HPDE6-E6E7 (cell line): ENCODE measurements around the gene TLDC2.

Source experiments
- DNase-seq: peaks from one replicate; pipeline ENCODE4 v3.0.0; 2011; ENCODE audit warnings: missing footprints; ENCODE audit errors: extremely low spot score

TLDC2 gene

DNA sequence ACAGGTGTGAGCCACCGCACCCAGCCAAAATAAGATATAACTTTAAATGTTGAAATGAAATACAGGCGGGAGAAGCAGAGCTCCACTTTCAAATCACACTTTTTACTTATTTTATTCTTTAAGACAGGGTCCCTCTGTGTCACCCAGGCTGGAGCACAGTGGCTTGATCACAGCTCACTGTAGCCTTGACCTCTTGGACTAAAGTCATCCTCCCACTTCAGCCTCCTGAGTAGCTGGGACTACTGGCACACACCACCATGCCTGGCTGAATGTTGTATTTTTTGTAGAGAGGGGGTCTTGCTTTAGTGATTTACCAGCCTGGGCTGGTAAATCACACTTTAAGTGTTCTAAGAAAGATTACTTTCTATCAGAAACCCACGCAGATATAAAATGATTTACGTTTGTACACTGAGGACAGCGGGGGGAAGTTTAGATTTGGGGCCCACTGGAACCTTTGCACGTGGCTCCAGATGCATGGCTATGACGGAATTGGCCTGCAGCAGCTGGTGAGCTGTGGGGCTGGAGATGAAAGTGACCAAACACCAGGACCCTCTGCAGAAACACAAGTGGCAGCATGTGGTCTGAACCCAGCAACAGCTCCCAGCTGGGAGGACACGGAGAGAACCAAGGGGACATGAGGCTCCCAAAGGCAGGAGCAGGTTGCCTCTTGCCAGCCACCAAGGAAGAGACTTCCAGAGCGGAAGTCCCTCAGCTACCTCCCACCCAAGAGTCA, 26.4 kb upstream of the TLDC2 start:
- DNase-seq, result no peak

DNA sequence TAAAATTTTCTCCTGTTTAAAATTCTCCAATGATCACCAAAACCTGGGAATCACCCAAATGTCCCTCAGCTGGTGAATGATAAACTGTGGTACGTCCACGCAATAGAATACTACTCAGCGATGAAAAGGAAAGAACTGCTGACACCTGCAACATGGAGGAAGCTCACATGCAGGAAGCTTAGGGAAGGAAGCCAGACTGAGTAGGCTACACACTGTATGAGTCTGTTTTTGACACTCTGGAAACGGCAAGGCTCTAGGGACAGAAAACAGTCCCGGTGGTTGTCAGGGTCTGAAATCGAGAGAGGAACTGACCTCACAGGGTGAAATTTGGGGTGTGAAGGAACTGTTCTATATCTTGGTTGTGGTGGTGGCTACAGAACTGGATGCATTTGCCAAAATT, 25.2 kb upstream of the TLDC2 start:
- DNase-seq, result no peak

DNA sequence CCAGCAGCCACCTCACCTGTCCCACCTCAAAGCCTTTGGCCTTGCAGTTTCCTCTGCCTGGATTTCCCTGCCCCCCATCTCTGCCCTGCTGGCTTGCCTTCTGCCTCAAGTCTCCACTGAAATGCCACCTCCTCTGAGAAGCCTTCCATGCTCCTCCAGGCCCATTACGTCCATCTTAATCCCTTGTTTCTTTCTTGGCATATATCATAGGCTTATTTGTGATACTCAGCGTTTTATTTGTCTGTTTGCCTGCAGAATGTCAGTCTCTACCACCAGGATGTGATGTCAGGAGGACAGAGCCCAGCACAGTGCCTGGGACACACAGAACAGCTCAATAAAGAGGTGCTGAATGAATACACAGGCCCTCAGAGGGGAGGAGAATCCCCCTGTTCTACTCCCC, 24.4 kb upstream of the TLDC2 start:
- no peak for DNase-seq

DNA sequence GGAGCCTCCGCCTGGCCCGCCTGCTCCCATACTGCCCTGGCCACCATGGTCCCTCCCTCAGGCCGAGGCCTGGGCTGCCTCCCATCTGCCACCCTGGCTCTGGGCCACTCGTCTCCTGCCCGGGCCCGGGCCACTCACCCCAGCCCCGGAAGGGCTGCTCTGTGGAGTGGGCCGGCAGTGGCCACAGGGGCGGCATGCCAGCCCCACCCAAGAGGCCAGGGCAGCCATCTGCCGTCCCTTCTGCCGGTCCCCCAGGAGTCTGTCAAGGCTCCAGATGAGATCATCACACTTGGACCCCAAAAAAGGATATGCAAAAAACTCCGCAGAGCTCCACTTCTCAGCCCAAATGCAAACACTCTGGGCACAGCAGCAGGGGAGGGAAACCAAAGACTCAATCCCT, 23.8 kb upstream of the TLDC2 start:
- DNase-seq, result no peak

DNA sequence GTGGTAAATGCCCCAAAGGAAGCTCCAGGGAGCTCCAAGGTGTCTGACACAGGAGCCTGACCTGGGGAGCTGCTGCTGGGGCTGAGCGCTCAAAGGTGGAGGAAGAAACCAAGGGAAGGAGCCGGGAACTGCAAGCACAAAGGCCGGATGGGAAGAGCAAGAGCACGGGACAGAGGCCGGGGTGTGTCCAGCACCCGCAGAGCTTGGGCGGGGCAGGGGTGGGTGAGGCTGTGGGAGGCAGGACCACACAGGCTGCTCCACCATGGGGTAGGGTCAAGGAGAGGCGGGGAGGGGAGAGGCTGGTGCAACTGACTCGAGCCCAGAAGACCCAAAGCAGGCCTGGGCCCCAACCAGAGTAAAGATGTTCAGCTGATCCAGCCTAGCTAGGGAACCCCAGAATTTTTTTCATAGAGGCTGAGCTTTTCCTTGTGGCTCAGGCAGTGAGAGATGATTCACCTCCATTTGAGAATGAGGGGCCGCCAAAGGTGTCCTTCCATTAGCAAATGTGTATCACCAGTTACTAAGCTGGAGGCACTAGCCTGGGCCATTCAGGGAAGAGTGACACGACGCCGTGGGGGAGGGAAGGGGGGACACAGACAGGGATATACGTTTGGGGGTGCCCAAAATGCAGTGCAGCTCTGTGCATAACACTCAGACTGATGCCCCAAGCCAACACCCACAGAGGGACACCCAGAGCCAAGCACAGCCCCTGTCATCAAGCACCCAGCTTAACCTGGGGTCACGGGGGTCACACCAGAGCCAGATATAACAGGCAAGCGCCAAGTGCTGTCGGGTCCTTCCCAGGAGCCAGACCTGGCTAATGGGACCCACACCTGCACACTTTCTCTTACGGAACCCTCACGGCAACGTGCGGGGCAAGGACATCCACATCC, 21.3 kb upstream of the TLDC2 start:
- DNase-seq, result peak; percentile 85

DNA sequence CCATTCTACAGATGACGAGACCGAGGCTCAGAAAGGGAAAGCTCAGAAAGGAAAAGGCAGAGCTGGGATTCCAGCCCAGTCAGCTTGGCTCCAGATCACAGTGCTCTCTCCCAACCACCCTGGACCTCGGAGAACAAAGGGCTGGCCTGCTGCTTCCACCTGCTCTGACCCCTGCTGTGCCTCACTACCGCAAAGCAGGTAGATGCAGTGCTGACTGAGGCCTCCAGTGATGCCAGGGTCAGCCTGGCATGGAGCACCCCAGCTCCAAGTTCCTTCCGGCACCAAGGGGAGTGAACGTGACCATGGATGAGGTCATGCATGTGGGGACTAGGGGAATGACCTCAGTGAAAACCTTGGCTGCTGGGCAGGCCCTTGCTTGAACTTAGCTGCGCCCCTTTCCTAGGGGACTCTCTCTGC, 20.7 kb upstream of the TLDC2 start:
- DNase-seq, result no peak

DNA sequence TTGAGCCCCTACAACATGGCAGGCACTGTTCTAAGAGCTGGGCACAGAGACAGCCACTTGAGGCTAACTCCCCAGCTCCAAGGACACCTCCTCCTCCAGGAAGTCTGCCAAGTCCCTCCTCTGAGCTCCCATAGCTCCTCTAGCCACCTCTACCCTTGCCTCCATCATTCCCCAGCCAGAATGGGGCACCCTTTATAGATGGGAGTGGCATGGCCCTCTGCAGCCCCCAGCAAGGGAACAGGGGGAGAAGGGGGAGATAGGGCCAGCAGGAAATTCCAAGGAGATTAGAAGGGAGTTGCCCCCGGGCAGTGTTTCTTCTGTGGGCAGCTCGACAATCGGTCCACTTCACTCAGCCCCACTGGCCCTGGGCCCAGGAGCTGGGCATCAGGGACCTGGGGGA, 19.7 kb upstream of the TLDC2 start:
- no peak for DNase-seq

DNA sequence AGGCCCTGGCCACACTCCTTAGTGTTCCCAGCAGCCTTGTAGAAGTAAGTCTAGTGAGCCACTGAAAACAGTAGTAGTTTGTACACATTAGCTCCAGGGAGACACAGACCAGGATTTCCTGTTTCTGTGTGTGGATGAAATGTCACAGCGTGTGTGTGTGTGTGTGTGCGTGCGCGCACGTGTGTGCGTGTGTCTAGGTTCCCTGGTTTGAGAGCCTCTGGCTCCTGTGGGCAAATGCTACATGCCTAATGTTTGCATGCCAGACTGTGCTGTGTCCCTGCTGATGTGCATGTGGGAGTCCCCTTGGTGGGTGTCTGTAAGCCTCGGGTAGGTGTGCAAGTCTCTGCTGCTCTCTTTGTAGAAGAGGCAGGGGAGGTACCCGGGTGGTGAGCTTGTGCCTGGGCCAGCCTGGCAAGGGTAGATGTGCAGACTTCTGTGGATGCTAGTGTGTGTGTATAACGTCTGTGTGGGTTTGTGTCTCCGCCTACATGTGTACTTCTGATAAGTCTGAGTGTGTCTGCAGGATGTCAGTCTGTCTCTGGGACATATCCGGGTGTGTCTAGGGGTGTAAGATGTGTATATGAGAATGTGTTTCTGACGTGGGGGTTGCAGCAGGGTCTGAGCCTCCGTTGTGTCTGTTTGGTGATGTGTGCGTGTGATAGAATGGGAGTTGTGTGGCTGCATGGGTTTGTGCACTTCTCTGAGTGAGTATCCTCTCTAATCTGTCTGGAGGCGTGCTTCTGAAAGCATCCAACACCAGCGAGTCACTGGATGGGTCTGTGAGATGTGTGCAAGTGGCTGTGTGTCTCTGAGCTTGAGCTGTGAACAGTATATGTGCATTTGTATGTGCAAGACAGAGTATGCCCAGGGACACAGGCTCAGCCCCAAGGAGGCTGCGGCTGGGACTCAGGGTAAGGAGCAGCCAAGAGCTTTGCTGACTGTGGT, 19.0 kb upstream of the TLDC2 start:
- DNase-seq, result no peak

DNA sequence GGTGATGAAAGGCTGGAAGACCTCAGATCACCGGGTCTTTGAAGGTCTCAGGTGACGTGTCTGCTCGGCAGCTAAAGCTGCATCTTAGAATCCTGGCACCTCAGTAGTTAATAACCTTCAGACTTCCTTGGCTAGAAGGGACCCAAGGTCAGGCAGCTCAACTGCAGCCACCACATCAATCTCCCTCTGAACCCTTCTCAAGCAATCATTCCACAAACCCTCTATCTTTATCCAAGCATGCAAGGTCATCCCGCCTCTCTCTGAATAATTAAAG, 16.7 kb upstream of the TLDC2 start:
- no peak for DNase-seq

DNA sequence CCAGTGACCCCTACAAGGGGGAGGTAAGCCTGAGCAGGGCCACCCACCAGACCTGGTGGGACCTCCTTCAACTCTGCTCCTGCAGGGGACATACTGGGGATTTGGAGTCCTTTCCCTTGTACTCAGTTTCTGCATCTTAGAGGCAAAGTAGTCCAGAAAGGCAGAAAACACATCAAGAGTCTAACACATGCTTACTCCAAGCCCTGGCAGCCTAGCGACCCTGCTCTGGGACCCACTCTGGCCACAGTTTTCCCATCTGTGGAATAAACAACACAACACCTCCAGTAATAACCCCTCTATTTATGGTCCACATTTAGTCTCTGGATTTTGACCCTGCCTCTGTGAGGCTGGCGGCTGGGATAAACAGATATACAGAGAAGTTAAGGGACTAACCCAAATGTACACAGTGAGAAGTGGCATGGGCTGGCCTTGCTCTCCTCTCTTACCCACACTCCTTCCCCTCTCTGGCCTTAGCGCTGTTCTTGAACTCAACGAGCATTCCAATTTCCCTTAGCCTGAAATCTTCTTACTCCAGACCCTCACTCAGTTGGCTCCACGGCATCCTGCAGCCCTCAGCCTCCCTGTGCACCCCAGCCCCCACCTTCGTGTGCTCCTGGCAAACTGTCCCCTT, 16.1 kb upstream of the TLDC2 start:
- DNase-seq, result no peak

DNA sequence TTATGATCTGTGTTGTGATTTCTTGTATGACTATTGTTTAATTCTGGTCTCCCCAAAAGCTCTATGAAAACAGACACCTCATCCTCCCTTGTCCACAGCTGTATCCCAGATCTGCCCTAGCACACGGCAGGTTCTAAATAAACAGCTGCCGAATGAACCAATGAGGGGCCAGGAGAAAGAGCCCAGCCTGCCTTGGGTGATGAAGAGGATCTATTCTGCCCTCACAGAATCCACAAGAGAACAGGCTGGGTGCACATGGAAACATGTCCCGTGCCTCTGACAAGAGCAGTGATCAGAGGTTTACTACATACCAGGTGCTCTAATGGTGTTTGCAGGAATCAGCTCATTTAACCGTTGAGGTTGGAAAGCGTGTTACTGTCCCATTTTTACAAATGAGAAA, 15.6 kb upstream of the TLDC2 start:
- no peak for DNase-seq

DNA sequence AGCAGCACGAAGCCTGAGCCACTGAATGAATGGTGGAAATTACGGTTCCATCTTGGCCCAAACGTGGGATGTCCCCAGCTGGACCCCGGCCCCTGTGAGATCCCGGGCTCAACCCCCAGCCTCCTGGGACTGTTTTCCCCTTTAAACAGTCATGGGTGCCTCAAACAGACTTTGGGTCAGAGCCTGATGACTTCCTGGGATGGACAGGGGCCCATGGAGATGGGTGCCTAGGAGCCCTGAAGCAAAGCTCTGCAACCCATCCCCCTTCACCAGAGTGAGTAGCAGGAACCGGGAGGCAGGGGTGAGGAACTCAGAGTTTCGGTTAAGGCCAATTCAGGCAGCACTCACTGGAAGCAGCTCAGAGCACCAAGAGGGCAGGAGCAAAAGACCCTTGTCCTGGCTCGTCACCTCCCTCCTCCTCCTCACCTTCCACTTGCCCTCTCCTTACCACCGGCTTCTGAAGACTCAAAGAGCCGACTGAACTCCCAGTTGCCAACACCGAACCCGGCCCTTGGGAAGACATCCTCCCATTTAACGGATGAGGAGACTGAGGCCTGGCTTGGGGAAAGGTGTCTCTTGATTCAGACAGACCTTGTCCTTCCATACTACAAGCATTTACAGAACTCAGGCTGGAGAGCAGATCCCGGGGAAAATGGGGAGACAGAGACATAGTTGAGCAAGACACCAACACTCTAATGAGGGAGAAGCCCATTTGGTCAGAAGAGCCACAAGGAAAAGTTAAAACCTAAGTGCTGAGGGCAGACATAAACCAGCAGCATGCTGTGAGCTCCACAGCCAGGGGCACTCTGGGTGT, 14.9 kb upstream of the TLDC2 start:
- DNase-seq, result no peak

DNA sequence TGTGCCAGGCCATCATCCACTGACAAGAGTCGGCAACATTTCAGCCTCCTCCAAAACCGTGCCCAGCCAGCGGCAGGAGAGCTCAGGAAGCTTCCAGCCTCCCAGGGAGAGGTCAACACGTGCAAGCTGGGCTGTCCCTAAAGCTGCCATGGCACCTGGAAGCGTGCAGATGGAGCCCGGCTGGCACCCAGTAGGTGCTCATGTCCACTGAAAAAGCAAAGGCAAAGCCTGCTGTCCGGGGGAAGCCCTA, 14.4 kb upstream of the TLDC2 start:
- DNase-seq, result no peak

DNA sequence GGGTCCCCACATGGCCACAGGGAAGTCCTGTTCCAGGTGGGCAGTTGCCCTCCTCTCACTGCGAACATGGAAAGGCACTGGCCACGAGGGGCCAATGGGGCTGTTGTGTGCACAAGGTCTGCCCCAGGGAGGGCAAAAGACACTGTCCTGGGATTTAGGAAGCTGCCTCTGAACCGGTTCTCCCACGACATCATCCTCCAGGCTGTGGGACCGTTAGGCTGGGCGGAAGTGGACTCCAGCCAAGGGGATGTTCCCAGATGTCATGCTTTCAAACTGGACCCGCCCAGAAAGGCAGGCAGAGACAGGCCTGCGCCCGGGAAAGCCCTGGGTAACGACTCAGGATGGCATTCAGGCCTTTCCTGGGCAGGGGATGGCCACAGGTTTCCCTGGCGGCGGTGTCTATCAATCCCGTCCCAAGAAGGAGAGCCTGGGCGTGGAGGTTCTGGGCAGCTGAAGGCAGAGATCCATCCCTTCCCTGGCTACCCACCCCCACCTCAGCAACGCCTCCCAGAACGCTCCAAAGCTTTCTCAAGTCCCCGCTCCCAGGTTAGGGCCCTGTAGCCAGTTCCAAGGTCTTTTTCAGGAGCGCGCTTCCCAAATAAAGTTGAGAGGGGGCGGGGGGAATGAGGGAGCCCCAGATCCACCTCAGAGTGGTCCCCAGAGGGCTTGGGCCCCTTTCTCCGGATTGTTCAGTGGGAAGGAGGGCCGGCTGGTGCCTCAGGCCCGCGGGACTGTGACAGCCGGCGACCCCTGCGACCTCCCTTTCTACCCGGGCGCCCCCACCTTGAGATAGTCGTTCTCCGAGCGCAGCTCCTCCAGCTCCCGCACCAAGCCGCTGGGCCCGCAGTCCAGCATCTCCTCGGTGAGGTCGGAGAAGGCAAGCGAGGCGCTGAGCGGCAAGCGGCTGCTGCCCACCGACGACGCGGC, 13.8 kb upstream of the TLDC2 start:
- peak; percentile 100 for DNase-seq

DNA sequence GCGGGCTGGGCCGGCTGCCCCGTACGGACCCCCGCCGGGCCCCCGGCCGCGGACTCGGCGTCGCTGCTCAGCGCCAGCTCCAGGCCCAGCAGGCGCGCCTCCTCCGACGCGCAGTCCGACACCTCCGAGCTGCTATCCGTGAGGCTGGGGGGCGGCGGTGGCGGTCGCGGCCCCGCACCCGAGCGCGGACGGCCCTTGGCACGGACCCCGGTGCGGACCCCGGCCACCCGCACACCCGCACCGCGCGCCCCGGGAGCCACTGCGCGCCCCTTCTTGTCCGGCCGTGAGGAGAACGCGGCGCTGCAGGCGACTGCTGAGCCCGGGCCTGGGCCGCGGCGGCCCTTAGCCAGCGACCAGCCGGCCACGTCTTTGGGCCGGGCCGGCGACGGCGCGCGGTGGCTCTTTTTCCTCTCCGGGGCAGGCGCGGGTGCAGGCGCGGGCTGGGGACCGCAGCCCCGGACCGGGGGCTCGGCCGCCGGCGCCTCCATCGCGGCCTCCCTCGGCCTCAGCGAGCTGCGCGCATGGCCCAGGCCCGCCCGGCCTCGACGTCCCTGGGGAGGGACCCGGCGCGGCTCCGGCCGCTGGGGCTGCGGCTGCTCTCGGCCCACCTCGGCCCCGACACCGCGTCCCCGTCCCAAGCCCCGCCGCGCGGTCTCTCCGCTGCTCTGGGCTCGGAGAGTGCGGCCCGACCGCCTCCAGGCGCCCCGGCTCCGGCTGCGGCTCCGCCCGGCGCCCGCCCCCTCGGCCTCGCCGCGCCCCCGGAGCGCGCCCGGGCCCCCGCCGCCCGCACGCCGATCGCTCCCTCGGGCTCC, 12.9 kb upstream of the TLDC2 start:
- no peak for DNase-seq

DNA sequence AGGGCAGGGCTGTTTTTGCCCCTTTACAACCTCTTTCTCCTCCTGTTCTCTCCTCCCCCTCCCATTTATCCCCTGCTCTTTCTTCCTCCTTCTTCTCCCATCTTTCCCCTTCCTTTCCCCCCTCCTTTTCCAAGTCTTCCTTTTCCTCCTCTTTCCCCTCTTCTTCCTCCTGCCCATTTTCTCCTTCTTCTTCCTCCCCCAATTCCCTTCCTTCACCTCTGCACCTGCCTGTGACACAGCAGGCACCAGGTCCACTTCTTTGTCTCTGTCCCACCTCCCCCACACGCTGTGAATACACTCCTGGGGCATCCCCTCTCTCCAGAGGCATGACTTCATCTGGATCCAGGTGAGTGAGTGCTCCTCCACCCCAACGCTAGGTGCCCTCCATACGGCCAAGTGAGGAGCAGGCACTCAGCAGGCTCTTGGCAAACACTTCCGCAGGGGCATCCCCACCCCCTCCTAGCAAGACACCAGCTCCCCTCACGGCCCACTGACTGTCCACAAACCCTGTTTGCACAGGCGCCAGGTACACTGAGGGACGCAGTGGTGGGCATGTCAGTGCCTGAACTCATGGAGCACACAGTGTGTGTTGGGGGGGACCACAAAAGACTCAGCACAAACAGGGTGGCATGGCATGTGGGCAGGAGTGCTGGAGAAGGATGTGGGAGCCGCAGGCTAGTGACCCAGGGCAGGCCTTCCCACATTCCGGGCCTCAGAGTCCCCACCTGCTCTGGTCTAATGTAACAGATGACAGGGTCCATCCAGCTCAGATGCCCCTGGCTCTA, 10.7 kb upstream of the TLDC2 start:
- no peak for DNase-seq

DNA sequence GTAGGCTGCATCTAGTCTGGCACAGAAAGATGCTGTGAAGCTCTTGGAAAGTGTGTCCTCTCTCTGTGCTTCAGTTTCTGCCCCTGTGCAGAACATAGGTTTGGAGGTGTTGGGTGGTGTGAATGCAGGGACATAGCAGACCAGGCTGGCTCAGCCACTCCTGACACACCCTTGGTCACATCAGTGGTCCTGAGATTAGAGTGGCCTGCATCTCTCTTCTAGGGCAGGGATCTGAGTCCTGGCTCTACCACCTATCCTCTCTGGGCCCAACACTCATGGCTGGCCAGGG, 10.1 kb upstream of the TLDC2 start:
- no peak for DNase-seq

DNA sequence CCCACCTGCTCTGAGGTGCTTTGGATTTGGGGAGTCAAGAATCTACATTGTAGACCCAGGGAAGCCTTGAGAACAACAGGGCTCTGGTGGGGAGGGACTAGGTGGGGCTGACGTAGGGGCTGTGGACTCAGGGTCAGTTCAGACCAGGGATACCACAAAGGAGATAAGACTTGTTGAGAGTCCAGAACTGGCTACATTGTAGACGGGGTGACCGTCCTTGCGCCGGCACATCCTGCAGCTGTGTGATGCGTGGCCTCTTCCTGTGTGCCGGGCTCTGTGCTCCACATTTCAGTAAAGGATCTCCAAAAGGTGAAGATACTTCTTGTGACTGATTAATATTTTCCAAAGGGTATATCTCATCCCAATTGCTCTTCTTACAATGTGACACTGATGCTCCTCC, 9.8 kb upstream of the TLDC2 start:
- DNase-seq, result no peak
